Superior temporal gyrus (tissue), 1 donor: ENCODE data around the gene HRCT1.
"Not testable (repeated sequence)": the region's sequence is repeated elsewhere in the genome, so short reads cannot be mapped to it uniquely, and the experiment has no call there.

Source experiments
- DNase-seq: peaks from one replicate; pipeline ENCODE4 v3.0.0-alpha.2; 2016; ENCODE audit errors: extremely low spot score

Gene HRCT1

DNA sequence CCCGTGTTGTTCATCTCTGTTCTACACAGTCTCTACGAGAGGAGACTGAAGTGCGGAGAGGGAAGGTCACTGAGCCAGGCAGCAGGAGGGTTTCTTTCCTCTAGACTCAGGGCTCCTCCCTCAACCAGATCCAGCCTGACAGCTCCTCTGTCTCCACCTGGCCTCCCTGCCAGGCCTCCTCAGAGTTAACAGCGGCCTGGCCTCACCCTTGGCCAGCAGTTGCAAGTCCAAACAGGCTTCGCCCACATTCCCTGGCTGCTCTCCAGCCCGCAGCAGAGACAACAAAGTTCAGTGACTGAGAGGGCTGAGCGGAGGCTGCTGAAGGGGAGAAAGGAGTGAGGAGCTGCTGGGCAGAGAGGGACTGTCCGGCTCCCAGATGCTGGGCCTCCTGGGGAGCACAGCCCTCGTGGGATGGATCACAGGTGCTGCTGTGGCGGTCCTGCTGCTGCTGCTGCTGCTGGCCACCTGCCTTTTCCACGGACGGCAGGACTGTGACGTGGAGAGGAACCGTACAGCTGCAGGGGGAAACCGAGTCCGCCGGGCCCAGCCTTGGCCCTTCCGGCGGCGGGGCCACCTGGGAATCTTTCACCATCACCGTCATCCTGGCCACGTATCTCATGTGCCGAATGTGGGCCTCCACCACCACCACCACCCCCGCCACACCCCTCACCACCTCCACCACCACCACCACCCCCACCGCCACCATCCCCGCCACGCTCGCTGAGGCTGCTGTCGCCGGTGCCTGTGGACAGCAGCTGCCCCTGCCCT lies at the start of gene HRCT1:
HRCT1 (plus strand) TSS at position 291 of the 768 bp plus-strand sequence; CDS start at position 377, 86 bp downstream.
- DNase-seq, result no peak

DNA sequence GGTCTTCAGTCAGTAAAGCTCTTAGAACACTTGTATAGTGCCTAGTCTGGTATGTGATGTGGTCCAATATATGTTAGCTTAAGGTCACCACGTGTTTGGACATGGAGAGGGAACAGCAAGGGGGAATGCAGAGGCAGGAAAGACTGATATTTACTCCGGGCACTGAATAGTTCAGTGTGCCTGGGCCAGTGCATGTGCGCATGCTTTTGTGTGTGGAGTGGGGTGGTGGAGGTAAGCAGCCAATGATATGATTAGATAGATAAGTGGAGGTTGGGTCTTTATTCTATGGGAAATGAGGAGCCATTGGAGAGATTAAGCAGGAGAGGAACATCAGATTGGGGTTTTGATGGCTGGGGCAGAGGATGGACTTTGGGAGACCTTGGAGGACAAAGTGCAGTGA lies 49.8 kb upstream of the HRCT1 start:
- no peak for DNase-seq

DNA sequence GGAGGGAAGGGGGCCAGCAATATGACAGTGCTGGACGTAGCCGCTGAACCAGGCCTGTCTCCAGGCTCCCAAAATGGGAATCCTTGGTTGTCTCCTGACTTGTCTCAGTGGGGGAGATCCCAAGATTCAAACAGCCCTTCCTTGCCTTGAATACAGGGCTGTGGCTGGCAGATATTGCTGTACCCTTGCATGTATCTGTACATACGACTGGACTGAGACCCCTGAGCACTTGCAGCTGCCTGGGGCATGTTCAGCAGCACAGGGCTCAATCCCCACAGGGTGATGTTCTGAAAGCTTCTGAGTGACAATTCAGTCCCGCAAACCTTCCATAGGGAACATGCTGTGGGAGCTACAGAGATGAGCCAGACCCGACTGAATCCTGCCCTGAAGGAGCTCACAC lies 49.1 kb upstream of the HRCT1 start:
- DNase-seq, result no peak

DNA sequence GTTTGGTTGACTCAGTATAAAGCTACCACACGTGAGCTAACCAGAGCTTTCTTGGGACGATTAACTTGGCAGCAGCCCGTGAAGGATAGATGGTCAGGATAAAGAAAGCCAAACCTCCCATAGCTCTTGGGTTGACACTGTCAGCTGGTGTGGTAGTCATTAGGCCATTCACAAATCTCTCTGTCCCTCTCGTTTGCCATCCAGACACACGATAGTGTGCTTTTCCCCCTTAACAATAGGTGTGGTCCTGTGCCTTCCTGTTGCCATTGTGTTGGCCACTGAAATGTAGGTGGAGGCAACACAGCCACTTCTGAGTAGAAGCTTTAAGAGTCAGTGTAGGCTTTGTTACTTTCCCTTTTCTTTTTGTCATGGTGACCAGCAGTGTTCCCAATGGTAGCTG lies 47.5 kb upstream of the HRCT1 start:
- DNase-seq, result no peak

DNA sequence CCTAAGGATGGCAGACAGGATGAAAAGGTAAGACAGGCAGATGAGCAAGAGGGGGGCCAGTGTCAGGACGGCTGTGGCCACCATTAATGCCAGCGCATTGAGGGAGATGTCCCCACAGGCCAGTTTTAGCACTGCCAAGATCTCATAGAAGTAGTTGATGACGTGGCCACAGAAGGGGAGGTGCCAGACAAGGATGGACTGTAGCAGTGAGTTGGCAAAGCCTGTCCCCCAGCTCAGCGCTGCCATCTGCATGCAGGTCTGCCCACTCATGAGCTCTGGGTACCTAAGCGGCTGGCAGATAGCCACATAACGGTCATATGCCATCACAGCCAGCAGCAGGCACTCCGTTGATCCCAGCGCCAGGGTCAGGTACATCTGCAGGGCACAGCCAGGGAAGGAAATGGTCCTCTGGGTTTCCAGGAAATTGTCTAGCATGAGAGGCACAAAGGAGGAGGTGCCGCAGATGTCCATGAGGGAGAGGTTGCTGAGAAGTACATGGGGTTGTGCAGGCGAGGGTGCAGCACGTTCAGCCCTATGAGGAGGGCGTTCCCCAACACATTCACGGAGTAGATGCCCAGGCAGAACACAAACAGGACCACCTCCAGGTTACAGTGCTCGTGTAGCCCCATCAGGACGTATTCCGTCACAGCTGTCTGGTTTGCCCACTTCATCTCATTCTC lies 46.6 kb upstream of the HRCT1 start:
- DNase-seq, result peak; percentile 24

DNA sequence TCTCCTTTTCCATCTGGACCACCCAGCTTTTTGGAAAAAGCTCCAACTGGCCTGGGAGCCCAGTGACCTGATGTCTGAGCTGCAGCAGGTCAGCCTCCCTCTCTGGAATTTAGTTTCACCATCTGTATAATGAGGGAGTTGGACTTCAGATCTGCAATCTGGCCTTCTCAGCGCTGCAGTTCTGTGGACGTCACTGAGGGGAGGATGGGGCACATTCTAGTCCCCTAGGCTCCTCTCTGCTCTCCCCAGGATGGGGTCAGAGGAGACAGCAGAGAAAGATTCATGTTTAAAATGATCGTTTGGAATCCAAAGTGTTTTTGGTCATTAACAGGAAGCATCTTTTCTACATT lies 46.0 kb upstream of the HRCT1 start:
- no peak for DNase-seq

DNA sequence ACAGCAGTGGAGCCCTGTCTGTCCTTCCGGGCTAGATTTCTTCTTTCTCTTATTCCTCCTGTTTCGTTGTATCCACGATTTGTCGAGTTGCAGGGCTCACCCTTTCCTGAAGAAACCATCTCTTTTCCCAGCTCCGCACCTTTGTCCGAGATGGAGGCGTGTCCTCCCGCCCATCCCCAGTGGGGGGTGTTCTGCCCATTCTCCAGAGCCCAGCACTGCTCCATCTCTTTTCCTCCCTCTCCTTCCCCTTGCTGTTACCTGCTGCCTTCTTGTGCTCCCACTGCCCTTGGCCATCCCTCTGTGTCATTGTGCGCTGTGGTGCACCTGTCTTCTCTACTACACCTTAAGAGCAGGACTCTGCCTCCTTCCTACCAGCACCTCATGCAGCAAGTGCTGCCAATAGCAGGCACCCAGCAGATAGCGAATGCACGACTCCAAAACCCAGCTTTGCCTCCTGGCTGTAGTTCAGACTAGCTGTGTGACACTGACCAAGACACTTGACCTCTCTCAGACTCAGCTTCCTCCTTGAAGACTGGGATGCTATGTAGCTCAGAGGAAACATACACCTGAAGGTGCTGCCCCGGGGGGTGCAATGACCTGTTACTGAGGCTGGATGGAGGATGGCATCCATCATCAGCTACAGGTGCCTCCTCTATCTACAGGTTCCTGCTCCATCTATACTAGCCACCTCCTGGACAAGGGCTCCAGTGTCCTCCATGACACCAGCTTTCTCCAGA lies 44.7 kb upstream of the HRCT1 start:
- no peak for DNase-seq

DNA sequence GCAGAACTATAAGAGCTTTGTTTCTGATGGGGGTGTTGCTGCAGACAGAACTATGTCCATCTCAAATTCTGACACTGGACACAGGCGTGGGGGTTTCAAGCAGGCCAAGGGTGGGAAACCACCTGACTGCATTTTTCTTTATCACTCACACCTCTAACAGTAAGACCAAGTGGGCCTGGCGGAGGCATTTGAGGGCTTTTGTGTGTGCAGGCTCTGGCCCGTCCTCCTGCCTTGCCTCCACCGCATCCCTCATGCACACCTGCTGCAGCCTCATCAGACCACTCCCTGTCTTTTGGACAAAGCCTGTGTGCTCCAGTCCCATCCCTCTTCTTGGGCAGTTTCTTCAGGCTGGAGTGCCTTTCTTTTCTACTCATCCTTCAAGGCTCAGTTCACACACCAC lies 43.7 kb upstream of the HRCT1 start:
- no peak for DNase-seq

DNA sequence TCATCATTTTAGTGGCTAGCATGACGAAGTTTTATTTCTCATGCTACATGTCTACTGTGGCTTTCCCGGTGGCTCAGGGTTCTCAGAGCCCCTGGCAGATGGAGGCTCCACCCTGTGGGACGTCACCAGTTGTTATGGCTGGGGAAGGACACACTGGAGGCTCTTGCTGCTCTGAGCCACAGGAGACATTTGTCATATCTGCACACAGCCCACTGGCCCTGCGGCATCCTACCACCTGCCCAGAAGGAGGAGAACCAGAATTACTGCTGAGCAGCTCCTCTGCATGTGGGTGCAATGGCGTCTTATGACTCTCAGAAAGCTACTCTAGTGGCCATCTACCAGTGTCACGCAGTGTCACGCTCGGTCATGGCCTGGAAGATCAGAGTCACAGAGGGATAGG lies 42.4 kb upstream of the HRCT1 start:
- no peak for DNase-seq

DNA sequence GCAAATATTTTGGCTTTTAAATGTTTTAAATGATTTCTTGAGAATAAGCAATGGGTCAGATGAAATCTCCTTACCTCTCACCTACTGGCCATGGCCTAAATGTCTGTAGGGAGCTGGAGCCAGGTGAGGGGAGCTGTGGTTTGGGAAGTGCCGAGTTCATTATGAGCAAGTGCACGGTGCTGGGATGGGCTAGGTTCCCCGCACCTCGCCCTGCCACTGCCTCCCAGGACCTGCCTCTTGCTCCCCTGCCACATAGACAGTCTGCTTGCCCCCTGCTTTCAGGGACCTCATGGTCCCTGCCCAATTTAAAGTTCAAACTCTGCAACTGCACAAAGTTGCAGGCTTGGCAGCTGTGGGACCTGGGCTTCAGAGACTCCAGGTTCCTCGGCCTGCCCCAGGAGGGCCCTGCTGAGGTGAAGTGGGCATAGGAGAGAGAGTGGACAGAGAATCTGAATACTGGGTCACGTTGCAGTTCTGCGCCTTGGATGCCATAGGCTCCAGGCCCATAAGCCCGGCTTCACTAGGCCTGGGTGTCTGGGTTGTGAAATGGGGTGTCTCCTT lies 41.2 kb upstream of the HRCT1 start:
- DNase-seq, result no peak

DNA sequence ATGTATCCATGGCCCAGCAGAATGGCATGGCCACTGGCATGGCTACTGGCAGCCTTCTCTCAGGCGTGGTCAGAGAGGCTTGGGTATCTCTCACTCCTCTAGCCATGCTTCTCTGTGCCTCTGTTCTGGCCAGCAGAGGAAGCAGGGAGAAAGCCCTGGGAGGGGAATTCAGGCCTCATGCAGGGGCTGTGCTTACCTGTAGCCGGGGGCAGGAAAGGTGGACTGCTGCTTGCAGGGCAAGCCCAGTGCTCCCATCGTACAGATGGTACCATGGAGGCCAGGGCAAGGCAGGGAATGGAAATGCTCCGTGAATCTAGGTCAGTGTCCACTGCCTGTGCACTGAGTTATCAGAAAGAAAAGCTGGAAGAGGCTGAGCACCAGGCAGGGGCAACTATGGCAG lies 38.5 kb upstream of the HRCT1 start:
- no peak for DNase-seq

DNA sequence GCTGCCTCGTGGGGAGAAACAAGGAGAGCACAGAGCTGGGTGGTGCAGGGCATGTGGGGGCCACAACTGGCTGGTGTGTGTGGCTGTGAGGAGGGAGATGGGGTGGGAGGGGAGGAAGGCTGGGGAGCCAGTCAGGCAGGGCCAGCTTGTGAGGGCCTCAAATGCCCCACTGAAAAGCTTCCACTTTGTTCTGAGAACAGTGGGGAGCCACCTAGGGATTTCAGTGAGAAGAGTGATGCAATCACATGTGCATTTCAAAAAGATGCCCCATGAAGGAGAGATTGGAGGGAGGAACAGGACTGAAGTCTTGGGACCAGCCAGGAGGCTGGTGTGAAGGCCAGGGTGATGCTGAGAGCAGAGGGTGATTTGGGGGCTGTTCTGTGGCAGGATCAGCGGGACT lies 37.1 kb upstream of the HRCT1 start:
- DNase-seq, result no peak

DNA sequence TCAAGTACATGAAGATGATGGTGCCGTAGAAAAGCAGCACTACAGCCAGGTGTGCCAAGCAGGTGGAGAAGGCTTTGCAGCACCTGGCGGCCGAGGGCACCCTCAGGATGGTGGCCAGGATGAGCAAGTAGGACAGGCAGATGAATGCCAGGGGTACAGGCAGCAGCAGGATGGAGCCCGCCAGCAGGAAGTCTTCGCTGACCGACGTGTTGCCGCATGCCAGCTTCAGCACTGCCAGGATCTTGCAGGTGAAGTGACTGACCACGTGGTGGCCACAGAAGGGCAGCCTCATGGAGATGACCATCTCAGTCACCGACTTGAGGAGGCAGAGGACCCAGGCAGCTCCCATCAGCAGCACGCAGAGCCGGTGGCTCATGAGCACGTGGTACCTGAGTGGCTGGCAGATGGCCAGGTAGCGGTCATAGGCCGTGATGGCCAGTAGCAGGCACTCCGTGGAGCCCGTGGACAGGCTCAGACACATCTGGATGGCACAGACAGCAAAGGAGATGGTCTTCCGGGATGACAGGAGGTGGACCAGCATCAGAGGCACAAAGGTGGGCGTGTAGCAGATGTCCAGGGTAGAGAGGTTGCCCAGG lies 36.3 kb upstream of the HRCT1 start:
- DNase-seq, result no peak

DNA sequence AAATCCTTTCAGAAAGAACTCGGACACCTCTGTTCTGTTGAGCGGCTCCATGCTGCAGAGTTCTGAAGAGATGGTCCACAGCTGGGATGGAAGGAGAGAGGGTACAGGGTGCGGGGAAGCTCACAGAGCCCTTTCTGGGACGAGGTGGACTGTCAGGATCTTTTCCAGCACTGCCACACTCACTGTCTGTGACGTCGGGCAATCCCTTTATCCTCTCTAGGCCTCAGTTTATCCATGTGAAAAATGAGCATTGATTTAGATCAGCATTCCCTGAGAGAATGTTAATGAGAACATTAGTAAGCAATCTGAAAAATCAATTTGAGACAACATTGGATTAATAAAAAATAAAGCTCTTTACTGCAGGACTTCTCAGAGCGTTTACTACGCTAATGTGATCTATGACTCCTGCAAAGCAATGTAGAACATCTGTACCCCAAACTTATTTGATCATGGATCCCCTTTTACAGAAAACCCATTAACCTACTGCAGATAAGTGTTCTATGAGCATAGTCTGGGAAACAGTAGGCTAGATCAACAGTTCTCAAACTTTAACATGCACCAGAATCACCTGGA lies 35.6 kb upstream of the HRCT1 start, which contains the start of gene OR13J1:
OR13J1 (minus strand) TSS at position 51 of the 573 bp plus-strand sequence; CDS start at position 51, 0 bp downstream.
- DNase-seq, result no peak

DNA sequence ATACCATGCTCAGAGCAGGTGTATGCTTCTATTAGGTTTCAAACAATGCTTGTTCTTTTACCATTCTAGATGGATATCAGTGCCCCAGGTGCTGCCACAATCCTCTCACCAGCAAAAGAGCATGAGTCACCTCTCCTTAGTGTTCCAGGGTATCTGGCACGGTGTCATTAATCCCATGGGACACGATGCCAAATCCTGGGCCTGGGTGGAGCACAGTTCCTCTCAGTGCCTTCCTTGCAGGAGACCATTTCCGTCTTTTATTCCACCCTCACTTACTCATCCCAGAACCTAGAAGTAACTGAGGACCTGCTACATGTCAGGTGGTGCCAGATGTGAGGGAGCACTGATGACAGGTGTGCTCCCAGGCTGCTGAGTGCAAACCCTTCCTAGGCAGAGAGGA lies 34.5 kb upstream of the HRCT1 start:
- DNase-seq, result no peak

DNA sequence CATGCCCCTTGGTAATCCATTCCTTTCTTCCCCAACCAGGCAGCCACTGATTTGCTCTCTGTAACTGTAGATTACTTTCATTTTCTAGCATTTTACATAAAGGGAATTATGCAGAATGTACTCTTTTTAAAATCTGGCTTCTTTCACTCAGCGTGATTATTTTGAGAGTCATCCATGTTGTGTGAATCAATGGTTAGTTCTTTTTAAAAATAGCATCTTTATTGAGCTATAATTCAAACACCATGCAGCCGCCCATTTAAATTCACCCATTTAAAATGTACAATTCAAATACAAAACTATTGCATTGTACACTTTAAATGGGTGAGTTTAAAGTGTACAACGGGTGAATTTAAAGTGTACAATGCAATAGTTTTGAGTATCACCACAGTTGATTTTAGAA lies 33.5 kb upstream of the HRCT1 start:
- DNase-seq, result peak; percentile 19

DNA sequence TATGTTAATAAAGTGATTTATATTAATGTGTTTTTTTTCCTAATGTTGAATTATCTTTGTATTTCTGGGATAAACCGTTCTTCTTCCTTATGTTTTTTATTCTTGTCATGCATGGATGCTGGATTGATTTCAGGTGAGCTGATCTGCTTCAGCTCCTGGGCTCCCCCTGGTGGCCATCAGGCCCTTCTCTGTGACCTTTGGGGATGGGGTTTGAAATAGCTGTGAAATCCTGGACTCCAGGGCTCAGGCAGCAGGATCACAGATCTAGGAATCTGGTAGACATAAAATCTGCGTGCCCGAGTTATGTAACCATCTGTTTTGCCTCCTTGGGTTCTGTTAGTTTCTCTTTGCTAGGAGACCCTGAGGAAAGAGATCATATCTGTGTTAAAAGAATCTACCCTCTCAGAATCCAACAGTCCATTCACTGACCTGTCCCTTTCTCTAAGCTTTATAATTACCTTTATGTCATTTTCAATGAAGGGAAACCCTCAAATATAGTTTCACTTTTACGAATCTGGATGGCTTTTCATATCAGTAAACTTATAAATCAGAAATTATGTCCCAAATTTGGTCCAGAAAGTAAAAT lies 23.6 kb upstream of the HRCT1 start:
- DNase-seq, result peak; percentile 91

DNA sequence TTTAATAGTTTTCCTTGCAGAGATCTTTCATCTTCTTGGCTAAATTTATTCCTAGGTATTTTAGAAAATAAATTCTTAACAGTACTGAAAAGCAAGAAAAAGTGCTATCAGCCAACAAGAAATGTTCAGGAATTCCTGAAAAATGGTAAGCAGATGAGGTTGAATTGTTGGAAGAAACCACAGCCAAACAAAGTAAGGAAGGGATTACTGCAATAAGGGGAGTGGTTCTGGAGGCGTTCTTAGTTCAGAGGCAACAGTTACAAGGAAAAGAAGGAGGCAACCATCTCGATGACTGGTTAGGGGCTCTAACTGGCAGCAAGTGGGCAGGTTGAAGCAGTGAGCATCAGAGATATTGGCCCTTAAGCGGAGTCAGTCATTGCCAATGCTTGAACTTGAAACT lies 23.0 kb upstream of the HRCT1 start:
- DNase-seq, result no peak

DNA sequence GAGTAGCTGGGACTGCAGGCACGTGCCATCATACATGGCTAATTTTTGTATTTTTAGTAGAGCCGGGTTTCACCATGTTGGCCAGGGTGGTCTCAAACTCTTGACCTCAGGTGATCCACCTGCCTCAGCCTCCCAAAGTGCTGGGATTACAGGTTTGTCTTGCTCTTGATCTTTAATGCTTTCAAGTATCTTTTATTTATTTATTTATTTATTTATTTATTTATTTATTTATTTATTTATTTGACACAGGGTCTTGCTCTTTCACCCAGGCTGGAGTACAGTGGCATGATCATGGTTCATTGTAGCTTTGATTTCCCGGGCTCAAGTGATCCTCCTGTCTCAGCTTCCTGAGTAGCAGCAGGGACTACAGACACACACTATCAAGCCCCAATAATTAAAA lies 21.1 kb upstream of the HRCT1 start:
- DNase-seq, result not testable (repeated sequence)

DNA sequence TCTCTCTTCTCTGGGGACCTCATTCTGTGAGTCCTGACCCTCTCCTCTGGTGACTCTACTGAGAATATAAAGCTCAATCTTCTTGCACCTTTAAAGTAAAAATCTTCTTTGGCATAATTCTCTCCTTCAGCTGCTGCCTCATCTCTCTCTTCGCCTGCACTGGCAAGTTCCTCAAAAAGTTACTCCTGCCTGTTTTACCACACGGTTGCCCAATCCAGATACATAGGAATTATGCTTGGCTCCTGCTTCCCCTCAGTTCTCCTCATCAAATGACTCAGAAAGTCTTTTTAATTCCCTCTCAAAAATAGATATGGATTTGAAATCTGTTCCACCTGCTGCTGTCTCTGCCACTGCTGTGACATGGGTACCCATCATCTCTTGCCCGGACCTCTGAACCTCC lies 14.4 kb upstream of the HRCT1 start:
- DNase-seq, result no peak

DNA sequence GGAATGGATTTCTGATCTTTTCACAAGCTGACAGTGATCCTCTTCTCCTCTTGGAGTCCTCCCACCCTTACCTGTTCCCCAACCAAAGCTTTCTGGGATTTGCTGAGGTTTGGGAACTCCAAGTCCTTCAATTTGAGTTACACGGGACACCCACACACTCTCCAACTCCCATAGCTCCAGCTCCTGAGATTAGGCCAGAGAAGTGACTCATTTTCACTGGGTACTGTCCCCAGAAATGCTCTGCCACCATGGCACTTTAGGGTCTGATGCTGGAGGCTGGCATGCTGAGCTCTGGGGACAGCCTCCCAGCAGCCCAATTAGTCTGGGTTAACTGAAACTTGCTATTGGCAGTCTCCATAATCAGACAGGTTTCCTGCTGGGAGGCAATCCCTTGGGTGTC lies 14.0 kb upstream of the HRCT1 start:
- DNase-seq, result no peak
